ENCODE data around the gene ZCCHC7.

Gene ZCCHC7

DNA sequence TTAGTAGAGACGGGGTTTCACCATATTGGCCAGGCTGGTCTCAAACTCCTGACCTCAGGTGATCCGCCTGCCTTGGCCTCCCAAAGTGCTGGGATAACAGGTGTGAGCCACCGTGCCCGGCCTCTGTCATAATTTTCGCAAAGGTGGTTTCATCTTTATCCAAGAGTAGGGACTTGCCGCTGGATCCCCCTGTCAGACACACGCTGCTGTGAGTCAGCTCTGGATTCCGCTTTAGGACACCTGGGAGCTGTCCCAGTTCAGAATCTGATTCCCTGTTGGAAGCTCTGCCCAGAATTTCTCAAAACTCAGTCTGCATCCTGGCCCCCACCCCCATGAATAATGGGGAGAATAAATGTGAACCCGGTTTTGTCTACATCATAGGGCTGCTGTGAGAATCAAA lies 284.2 kb downstream of the ZCCHC7 start:
- DNase-seq, result no peak

- no peak for DNase-seq
Measured at GRCh38 chr9:37405350-37405749, 285.0 kb downstream of the ZCCHC7 start.

GRCh38 chr9:37405764-37406380 lies 285.5 kb downstream of the ZCCHC7 start:
- DNase-seq, result no peak

- DNase-seq, result no peak
Measured at GRCh38 chr9:37406603-37407401, 286.4 kb downstream of the ZCCHC7 start.

DNA sequence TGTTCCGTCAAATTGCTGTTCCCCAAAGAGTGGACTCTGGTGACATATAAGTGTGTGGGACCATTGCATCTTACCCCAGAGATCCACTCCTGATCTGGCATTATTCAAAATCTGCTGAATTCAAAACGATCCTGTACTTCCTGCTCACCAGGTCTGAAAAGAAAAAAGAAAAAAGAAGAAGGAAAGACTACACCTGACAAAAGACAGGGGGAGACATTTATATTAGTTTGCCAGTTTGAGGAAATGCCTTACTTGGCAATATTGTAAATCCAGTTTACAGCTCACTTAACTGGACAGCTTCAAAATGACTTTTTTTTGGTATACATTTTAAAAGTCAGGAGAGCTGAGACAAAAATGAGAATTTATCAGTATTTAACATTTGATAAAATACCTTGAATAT lies 287.1 kb downstream of the ZCCHC7 start:
- no peak for DNase-seq
